ENCODE measurements around the gene TLCD4. TPM values are rescaled to one million over a fixed set of nuclear protein-coding genes. Genes with fewer than 3 reads are reported as not detected.

The TLCD4 gene
- total RNA-seq, 4 donors from 2014 or later: 0.53 to 3.6 (median 1.9) TPM

- TF ChIP-seq CTCF (IDR thresholded peaks at IDR 0.05) (no peak), POLR2A (IDR thresholded peaks at IDR 0.05) (no peak)
- H3K36me3 ChIP-seq: no peaks in the 10 kb centered on the region
- H3K27ac ChIP-seq: no peak overlapping the region
- no peaks in the 10 kb centered on the region for H3K9me3 ChIP-seq
- no peak for DNase-seq
- no peak overlapping the region for H3K4me3 ChIP-seq
- no peaks in the 10 kb centered on the region for H3K4me1 ChIP-seq
- H3K27me3 ChIP-seq: peaks cover 0 to 6% (median 0%) of the 10 kb centered on the region in 4 donors
- 55 to 82% methylated on average over 1 of the region's 1 CpG for WGBS, 2 donors
- intact Hi-C loops (cut with DNase I): no loop called here
Observed at GRCh38 chr1:95080879-95081278, 36.3 kb upstream of the TLCD4 start.

GRCh38 chr1:95084317-95085176 lies 32.6 kb upstream of the TLCD4 start:
- H3K9me3 ChIP-seq: no peaks in the 10 kb centered on the region
- no peak overlapping the region for H3K4me3 ChIP-seq
- WGBS, 2 donors: 59 to 68% methylated on average over 8 of the region's 8 CpGs
- no peaks in the 10 kb centered on the region for H3K27me3 ChIP-seq
- intact Hi-C loops (cut with DNase I): no loop called here
- H3K4me1 ChIP-seq: peaks cover 0 to 6% (median 0%) of the 10 kb centered on the region in 3 donors
- no peak for DNase-seq
- H3K36me3 ChIP-seq: no peaks in the 10 kb centered on the region
- no peak overlapping the region for H3K27ac ChIP-seq
- TF ChIP-seq POLR2A (IDR thresholded peaks at IDR 0.05) (no peak), CTCF (IDR thresholded peaks at IDR 0.05) (peak in 5 of 6 experiments; percentile 22 to 57 (median 49))

- Histone ChIP-seq H3K9me3 (no peaks in the 10 kb centered on the region), H3K27me3 (no peaks in the 10 kb centered on the region), H3K4me1 (peaks cover 0 to 6% (median 0%) of the 10 kb centered on the region in 3 donors), H3K4me3 (no peak overlapping the region), H3K27ac (no peak overlapping the region), H3K36me3 (no peaks in the 10 kb centered on the region)
- TF ChIP-seq CTCF (IDR thresholded peaks at IDR 0.05) (no peak), POLR2A (IDR thresholded peaks at IDR 0.05) (no peak)
- intact Hi-C loops (cut with DNase I): no loop called here
- no peak for DNase-seq
- 56 to 65% methylated on average over 2 of the region's 2 CpGs for WGBS, 2 donors
Observed at GRCh38 chr1:95085376-95085775, 31.8 kb upstream of the TLCD4 start.

GRCh38 chr1:95086949-95087533 lies 30.1 kb upstream of the TLCD4 start:
- 19 to 28% methylated on average over 5 of the region's 5 CpGs for WGBS, 2 donors
- DNase-seq: no peak
- TF ChIP-seq POLR2A (IDR thresholded peaks at IDR 0.05): no peak
- TF ChIP-seq CTCF (IDR thresholded peaks at IDR 0.05): no peak
- H3K27me3 ChIP-seq: no peaks in the 10 kb centered on the region
- peaks cover 0 to 6% (median 0%) of the 10 kb centered on the region in 3 donors for H3K4me1 ChIP-seq
- H3K36me3 ChIP-seq: no peaks in the 10 kb centered on the region
- intact Hi-C loops (cut with DNase I): no loop called here
- H3K27ac ChIP-seq: peak overlapping the region in 2 of 4 donors; percentile 25 to 63
- H3K4me3 ChIP-seq: no peak overlapping the region
- H3K9me3 ChIP-seq: no peaks in the 10 kb centered on the region

GRCh38 chr1:95088303-95088702 lies 28.9 kb upstream of the TLCD4 start:
- no peak overlapping the region for H3K27ac ChIP-seq
- 85 to 93% methylated on average over 1 of the region's 1 CpG for WGBS, 2 donors
- H3K4me1 ChIP-seq: peaks cover 0 to 6% (median 0%) of the 10 kb centered on the region in 3 donors
- no peaks in the 10 kb centered on the region for H3K9me3 ChIP-seq
- intact Hi-C loops (cut with DNase I): no loop called here
- DNase-seq: no peak
- TF ChIP-seq CTCF (IDR thresholded peaks at IDR 0.05): no peak
- TF ChIP-seq POLR2A (IDR thresholded peaks at IDR 0.05): no peak
- H3K4me3 ChIP-seq: no peak overlapping the region
- H3K36me3 ChIP-seq: no peaks in the 10 kb centered on the region
- H3K27me3 ChIP-seq: no peaks in the 10 kb centered on the region

Measured in esophagus squamous epithelium (tissue), 5 donors.